Hematopoietic multipotent progenitor cell treated with erythropoietin and hydrocortisone succinate and interleukin-3 and kit ligand, for 6 days (in vitro differentiated cells): ENCODE results near the gene TTC27.
"Not testable (repeated sequence)": the region's sequence is repeated elsewhere in the genome, so short reads cannot be mapped to it uniquely, and the experiment has no call there.

Experiments
- DNase-seq: peaks from one replicate; pipeline ENCODE4 v3.0.0-alpha.2; 2015

The TTC27 gene

DNA sequence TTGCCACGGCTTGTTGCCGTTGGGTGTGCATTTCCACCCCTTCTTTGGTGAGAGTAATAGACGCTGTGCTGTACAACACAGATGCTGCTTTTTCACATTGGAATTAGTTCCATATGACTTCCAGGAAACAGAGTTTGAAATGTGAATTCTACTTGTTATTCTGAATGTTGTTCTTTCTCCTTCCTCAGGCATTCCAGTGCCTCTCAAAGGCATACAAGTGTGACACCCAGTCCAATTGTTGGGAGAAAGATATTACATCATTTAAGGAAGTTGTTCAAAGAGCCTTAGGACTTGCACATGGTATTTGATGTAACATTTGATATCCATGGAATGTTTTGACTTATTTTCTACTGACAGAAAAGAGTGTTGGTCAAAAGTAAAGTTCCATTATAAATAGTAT lies 184.5 kb downstream of the TTC27 start:
- DNase-seq, result no peak

DNA sequence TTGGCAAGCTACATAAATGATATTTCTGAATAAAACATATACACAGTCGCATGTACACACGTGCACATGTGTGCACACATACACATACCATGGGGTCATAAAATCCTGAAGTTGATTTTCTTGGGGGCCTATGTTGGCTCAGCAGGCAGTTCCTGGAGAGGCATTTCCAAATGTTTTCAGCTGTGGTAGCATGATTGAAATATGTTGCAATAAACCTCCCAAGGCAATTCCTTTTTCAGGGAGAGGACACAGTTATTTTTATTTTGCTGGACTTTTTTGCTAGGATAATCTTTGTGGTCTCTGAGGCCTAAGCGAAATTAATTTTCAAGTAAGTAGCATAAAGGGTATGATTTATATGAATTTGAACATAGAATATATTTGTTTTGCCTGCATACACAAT lies 192.2 kb downstream of the TTC27 start:
- DNase-seq, result no peak

DNA sequence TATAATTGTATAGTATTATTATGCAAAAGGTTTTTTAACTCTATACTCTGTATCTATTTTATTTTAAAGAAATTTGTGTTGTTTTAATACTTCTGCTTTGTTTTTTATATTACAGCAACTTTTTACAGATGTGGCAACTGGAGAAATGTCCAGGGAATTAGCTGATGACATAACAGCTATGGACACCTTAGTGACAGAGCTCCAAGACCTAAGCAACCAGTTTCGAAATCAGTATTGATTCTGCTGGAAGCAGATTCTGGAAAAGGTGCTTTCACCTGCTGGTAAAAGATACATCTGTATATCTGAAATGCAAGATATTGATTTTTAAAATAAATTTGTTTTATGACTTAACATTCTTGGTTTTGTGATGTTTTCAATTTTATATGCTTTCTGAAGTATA lies 192.9 kb downstream of the TTC27 start:
- DNase-seq, result no peak

GRCh38 chr2:32824070-32824809 lies 196.4 kb downstream of the TTC27 start:
- no peak for DNase-seq

GRCh38 chr2:32825291-32825712 lies 197.5 kb downstream of the TTC27 start:
- peak; percentile 53 for DNase-seq

DNA sequence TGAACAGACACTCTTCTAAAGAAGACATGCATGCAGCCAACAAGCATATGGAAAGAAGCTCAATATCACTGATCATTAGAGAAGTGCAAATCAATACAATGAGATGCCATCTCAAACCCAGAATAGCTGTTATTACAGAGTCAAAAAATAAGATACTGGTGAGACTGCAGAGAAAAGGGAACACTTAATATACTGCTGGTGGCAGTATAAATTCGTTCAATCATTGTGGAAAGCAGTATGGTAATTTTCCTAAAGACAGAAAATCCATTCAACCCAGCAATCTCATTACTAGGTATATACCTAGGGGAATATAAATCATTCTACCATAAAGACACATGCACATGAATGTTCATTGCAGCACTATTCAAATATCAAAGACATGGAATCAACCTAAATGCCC lies 202.3 kb downstream of the TTC27 start:
- DNase-seq, result no peak

DNA sequence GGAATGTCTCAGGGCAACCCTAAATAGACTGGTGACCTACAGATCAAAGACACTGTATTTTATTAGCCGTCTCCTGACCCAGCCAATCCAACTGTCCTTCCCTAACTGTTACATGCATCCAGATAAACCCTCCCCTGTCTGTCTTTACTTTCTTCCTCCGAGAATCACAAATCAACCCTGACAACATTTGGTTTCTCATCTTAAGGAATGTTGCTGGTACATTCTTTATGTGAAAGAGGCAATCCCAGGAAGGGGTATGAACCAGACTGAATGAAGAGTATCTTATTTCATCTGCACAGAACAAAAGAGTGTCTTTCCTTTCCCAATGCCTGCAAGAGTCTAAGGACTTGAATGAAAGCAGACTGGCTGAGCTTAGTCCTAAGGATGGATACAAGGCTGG lies 205.0 kb downstream of the TTC27 start:
- no peak for DNase-seq

DNA sequence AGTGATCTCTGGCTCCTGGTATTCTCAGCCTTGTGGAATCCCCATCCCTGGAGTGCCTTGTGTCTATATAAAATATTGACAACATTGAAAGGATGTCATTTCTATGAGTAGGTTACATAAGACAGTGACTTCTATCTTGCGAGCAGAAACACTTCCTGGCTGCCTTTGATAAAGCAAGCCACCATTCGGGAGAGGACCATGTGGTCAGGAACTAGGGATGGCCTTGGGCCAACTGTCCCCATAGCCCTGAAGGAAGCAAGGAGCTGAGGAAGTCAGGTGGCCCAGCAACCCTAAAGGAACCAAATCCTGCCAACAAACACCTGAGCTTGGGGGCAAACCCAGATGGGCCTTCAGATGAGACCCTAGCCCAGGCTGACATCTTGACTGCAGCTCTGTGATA lies 205.9 kb downstream of the TTC27 start:
- no peak for DNase-seq

DNA sequence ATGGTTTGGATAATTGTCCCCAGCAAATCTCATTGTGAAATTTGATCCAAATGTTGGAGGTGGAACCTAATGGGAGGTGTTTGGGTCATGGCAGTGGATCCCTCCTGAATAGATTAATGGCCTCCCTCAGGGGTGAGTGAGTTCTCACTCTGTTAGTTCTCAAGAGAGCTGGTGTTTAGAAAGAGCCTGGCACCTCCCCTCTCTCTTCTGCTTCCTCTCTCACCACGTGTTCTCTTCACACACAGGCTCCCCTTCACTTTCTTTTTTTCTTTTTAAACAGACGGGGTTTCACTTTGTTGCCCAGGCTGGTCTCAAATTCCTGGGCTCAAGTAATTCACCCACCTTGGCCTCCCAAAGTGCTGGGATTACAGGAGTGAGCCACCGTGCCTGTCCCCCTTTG lies 207.3 kb downstream of the TTC27 start:
- DNase-seq, result no peak

- peak; percentile 39 for DNase-seq
Observed at GRCh38 chr2:32836933-32837332, 209.1 kb downstream of the TTC27 start.

GRCh38 chr2:32838418-32838817 lies 210.6 kb downstream of the TTC27 start:
- no peak for DNase-seq

- DNase-seq, result no peak
Observed at GRCh38 chr2:32838949-32839348, 211.1 kb downstream of the TTC27 start.

GRCh38 chr2:32841931-32842898 lies 214.4 kb downstream of the TTC27 start:
- no peak for DNase-seq

DNA sequence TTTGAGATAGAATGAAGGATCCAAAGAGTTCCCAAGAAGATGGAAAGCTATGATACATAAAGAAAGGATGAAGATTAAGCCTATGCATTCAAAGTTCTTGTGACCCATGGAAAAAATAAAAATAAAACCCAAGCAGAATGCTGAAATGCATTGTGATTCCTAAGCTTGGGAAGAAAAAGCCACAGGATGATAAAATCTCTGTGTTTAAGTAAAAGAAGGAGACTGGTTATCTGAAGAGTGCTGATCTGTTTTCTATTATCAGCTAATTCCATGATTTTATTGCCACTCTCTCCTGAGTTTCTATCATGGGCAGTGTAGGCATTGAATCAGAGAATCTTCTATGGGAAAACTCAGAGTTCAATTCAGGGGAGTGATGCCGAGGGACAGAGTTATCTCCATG lies 215.8 kb downstream of the TTC27 start:
- no peak for DNase-seq

DNA sequence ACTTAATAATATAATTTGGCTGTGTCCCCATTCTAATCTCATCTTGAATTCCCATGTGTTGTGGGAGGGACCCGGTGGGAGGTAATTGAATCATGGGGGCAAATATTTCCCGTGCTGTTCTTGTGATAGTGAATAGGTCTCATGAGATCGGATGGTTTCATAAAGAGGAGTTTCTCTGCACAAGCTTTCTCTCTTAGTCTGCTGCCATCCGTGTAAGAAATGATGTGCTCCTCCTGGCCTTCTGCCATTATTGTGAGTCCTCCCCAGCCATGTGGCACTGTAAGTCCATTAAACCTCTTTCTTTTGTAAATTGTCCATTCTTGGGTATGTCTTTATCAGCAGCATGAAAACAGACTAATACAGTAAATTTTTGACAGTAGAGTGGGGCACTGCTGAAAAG lies 216.4 kb downstream of the TTC27 start:
- no peak for DNase-seq

DNA sequence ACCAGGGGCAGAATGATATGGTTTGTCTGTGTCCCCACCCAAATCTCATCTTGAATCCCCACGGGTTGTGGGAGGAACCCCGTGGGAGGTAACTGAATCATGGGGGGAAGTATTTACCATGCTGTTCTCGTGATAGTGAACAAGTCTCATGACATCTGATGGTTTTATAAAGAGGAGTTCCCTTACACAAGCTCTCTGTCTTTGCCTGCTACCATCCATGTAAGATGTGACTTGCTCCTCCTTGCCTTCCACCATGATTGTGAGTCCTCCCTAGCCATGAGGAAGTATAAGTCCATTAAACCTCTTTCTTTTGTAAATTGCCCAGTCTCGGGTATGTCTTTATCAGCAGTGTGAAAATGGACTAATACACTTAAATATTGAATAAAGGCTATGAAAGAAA lies 218.4 kb downstream of the TTC27 start:
- not testable (repeated sequence) for DNase-seq

DNA sequence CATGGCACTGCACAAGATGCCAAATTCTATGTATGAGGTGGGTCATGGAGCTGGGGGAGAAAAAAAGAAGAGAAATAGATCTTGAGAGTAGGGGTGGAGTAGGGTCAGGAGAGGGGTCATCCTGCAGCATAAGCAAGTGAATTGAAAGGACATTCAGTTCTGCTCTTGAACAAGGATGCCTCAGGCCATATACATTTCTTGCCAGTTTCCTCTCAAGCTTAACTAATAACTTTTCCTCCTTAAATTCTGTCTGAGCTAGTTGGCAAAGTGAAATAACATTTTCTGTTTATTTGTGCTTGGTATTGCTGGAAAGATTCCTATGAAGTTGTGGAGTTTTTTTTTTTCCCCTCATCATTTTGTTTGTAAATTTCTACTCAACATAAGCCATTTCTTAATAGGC lies 219.9 kb downstream of the TTC27 start:
- DNase-seq, result no peak

GRCh38 chr2:32849456-32850194 lies 221.8 kb downstream of the TTC27 start:
- no peak for DNase-seq

- DNase-seq, result no peak
Observed at GRCh38 chr2:32851777-32852439, 224.1 kb downstream of the TTC27 start.

DNA sequence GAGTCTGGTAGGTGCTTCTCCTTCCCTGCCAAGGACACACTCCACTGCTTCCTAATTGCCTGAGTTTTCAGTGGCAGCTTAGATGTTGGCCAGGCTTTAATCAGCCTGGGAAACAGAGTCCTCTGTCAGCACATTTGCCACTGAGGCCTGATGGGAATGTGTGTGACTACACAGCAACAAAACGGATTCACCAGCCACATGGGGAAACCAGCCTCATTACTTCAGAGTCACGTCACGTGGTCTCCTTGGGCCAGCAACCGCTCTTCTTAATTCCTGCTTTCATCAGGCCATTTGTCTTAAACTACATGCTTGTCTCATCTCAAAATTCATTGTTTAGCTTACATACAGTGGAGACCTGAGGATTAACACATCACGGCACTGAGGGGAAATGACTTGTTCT lies 225.0 kb downstream of the TTC27 start:
- no peak for DNase-seq

DNA sequence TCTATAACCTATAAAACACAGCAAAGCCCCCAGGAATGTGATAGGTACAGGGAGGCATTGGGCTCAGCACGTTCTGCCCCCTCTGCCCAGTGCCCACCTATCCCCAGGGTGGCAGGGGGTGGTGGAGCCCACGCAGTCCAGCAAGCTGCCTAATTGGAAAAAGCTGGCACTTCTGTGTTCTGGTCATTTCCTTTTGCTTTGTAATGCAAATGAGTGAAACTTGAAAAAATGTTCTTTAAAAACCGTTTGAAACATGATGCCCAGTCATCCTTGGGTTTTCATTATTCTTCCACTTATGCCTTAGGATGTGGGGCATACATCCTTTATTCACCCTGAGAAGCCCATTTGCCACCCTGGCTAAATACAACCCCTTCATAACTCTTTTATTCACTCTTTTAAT lies 229.0 kb downstream of the TTC27 start:
- DNase-seq, result no peak

DNA sequence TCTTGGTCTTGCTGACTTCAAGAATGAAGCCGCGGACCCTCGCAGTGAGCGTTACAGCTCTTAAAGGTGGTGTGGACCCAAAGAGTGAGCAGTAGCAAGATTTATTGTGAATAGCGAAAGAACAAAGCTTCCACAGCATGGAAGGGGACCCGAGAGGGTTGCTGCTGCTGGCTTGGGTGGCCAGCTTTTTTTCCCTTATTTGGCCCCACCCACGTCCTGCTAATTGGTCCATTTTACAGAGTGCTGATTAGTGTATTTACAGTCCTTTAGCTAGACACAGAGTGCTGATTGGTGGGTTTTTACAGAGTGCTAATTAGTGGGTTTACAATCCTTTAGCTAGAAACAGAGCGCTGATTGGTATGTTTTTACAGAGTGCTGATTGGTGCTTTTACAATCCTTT lies 230.9 kb downstream of the TTC27 start:
- no peak for DNase-seq

DNA sequence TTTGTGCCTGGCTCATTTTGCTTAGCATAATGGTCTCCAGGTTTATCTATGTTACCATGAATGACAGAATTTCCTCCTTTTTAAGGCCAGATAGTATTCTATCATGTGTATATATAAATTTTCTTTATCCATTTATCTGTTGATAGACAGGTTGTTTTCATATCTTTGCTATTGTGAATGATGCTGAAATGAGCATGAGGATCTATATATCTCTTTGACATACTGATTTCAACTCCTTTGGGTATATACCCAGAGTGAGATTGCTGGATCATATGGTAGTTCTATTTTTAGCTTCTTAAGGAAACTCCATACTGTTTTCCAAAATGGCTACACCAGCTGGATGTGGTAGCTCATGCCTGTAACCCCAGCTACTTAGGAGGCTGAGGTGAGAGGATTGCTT lies 232.5 kb downstream of the TTC27 start:
- DNase-seq, result no peak
